ENCODE data around the gene TARDBP. TPM values are rescaled to one million over a fixed set of nuclear protein-coding genes. Genes with fewer than 3 reads are reported as not detected.

The TARDBP gene
- total RNA-seq, 1 experiment from 2014 or later, result 207 TPM

DNA sequence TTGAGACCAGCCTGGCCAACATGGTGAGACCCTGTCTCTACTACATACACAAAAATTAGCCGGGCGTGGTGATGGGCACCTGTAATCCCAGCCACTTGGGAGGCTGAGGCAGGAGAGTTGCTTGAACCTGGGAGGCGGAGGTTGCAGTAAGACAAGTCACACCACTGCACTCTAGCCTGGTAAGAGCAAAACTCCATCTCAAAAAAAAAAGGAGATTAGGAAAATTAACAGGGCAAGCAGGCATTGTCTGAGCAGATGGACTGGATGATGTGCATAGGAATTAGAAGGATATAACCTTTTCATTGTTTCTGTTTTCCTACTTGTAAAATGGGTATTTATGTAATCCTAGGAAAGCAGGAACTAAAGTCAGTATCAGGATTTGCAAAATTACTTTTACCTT is 15.6 kb downstream of the TARDBP start:
- H3K23ac ChIP-seq (ENCODE audit: insufficient read length, low read depth, low read length), result no peak overlapping the region
- no peaks in the 10 kb centered on the region for H3K23me2 ChIP-seq (ENCODE audit: insufficient read length, low read depth, low read length, poor library complexity, severe bottlenecking)
- no peak for DNase-seq
- Mint-ChIP-seq H3K9me3 (no peaks in the 10 kb centered on the region), H3K27me3 (ENCODE audit: low read depth) (no peaks in the 10 kb centered on the region), H3K27ac (peak overlapping the region in 2 of 3 experiments; percentile 39 to 72; a peak in 3 of 7 replicates), H3K4me3 (no peak overlapping the region), H3K4me1 (peaks cover 9 to 29% of the 10 kb centered on the region in 2 experiments), H3K36me3 (ENCODE audit: insufficient read depth in 1 of 3, low read depth in 3 of 3) (peaks cover 16 to 57% (median 42%) of the 10 kb centered on the region in 3 experiments; a peak in 6 of 7 replicates)
- WGBS (ENCODE audit: extremely low coverage, insufficient read length, low lambda C conversion rate), result no CpG with 5 or more reads among the region's 3 CpGs
- H4K20me1 ChIP-seq (ENCODE audit: control insufficient read depth, insufficient read depth, insufficient read length), result no peaks in the 10 kb centered on the region
- no peak overlapping the region for H2AFZ ChIP-seq (ENCODE audit: low read length)
- no peak overlapping the region for H4K5ac ChIP-seq (ENCODE audit: insufficient read length, low read depth, low read length)
- no peaks in the 10 kb centered on the region for H3K9me3 ChIP-seq (ENCODE audit: control insufficient read depth, low read depth, low read length)
- no peaks in the 10 kb centered on the region for H3K27me3 ChIP-seq (ENCODE audit: insufficient read depth, low read length)
- no peak overlapping the region for H2BK120ac ChIP-seq (ENCODE audit: low read depth, low read length, poor library complexity, severe bottlenecking)
- H3T11ph ChIP-seq (ENCODE audit: low read length), result no peak overlapping the region
- H3K79me2 ChIP-seq (ENCODE audit: insufficient read depth, low read length), result no peaks in the 10 kb centered on the region
- no peaks in the 10 kb centered on the region; the same call in 1 of the 2 replicates for H3K4me1 ChIP-seq (ENCODE audit: insufficient read depth, low read length)
- H3K4me2 ChIP-seq (ENCODE audit: insufficient read depth, insufficient read length, low read length), result no peak overlapping the region
- no peak overlapping the region for H3K27ac ChIP-seq (ENCODE audit: insufficient read length, low read depth, low read length)
- H3K9ac ChIP-seq (ENCODE audit: extremely low read depth, insufficient read length, low read length), result no peak overlapping the region
- no peak overlapping the region for H3K14ac ChIP-seq (ENCODE audit: insufficient read depth, low read length)
- no peak overlapping the region for H3K56ac ChIP-seq (ENCODE audit: insufficient read length, low read depth, low read length)
- no peak overlapping the region for H3K4ac ChIP-seq (ENCODE audit: low read depth, low read length)
- H2BK5ac ChIP-seq (ENCODE audit: insufficient read length, low read length), result no peak overlapping the region
- no peak overlapping the region for H4K8ac ChIP-seq (replicated peaks; ENCODE audit: insufficient read length, low read depth, low read length)
- no peak overlapping the region for H4K91ac ChIP-seq (ENCODE audit: insufficient read length, low read depth, low read length)
- no peak overlapping the region for H3K18ac ChIP-seq (ENCODE audit: insufficient read length, low read depth, low read length)
- H2BK15ac ChIP-seq (ENCODE audit: low read depth, low read length), result no peak overlapping the region
- no peak overlapping the region for H2AK5ac ChIP-seq (ENCODE audit: insufficient read length, low read length)
- TF ChIP-seq, protein P1, sequence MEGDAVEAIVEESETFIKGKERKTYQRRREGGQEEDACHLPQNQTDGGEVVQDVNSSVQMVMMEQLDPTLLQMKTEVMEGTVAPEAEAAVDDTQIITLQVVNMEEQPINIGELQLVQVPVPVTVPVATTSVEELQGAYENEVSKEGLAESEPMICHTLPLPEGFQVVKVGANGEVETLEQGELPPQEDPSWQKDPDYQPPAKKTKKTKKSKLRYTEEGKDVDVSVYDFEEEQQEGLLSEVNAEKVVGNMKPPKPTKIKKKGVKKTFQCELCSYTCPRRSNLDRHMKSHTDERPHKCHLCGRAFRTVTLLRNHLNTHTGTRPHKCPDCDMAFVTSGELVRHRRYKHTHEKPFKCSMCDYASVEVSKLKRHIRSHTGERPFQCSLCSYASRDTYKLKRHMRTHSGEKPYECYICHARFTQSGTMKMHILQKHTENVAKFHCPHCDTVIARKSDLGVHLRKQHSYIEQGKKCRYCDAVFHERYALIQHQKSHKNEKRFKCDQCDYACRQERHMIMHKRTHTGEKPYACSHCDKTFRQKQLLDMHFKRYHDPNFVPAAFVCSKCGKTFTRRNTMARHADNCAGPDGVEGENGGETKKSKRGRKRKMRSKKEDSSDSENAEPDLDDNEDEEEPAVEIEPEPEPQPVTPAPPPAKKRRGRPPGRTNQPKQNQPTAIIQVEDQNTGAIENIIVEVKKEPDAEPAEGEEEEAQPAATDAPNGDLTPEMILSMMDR (conservative IDR thresholded peaks at IDR 0.05), result no peak
- no peak overlapping the region for H2BK20ac ChIP-seq (ENCODE audit: low read depth, low read length, poor library complexity, severe bottlenecking)
- no peaks in the 10 kb centered on the region for H3K79me1 ChIP-seq (ENCODE audit: insufficient read depth, low read depth, low read length, poor library complexity, severe bottlenecking)
- H2BK12ac ChIP-seq (ENCODE audit: insufficient read length, low read depth, low read length), result no peak overlapping the region

Data from H9 (cell line).